Urothelium cell line (cell line): ENCODE data around the gene PARP16.
A peak's percentile ranks its signal among the peaks of the same experiment; 100 is the strongest.

Source experiments
- DNase-seq: peaks from one replicate; pipeline ENCODE4 v3.0.0; 2011; ENCODE audit warnings: low spot score, mixed read lengths
- FAIRE-seq: peaks from 2 replicates; lab custom pipeline; 2011; peaks lifted over from hg19 to GRCh38; lab: Jason Lieb, UNC

The PARP16 gene

DNA sequence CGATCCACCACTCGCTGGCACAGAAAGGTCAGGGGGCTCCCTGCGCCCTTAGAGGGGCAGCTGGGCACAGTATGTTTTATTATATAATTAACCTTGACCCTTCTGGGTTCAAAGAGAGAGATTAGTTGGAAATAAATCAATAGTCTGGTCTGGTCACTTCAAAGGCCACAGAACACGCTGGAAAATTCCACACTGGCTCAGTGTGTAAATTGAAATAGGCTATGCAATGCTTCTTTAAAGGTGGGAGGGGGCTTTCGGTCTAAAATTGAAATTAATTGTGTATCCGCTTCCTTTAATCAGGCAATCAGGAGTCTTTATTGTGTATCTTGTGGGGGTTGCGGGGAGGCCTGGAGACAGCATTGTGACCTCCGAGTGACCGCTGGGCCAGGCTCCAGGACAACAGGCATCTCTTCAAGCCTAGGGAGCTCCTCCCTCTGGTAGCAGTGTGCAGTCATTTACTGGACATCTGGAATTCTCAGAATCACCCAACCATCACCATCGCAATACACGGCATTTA lies 25.8 kb upstream of the PARP16 start:
- no peak for FAIRE-seq
- DNase-seq, result no peak

DNA sequence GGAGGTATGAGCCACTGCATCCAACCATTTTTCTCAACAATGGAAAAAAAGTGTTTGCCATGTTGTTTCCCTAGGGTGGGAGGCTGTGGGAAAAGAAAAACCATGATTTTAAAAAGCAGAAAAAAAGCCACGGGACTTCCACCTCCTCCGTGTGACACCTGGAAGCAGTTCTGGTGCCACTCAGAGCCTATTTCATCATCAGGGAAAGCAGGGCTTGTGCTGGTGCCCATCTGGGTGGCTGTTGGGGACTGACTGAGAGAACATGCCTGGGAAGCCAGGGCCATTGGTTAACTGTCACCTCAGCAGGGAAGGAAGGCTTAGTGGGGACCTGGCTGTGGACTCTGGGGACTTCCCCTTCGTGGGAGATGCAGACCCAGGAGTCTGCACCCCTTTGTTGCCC lies 25.1 kb upstream of the PARP16 start:
- FAIRE-seq (no peak), DNase-seq (peak; percentile 6)

DNA sequence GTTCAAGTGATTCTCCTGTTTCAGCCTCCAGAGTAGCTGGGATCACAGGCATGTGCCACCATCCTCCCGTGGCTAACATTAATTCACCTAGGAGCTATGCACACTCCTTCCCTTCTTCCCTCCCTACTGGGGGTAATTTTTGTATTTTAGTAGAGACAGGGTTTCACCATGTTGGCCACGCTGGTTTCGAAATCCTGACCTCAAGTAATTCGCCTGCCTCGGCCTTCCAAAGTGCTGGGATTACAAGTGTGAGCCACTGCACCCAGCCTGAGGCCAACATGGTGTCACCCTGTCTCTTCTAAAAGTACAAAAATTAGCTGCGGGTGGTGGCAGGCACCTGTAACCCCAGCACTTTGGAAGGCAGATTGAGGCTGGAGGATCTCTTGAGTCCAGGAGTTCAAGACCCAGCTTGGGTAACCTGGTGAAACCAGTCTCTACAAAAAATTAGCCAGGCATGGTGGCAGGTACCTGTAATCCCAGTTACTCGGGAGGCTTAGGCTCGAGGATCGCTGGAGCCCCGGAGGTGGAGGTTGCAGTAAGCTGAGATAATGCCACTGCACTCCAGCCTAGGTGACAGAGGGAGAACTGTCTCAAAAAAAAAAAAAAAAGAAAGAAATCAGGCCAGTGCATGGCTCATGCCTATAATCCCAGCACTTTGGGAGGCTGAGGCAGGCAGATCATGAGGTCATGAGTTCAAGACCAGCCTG lies 23.9 kb upstream of the PARP16 start:
- DNase-seq (no peak), FAIRE-seq (no peak)

DNA sequence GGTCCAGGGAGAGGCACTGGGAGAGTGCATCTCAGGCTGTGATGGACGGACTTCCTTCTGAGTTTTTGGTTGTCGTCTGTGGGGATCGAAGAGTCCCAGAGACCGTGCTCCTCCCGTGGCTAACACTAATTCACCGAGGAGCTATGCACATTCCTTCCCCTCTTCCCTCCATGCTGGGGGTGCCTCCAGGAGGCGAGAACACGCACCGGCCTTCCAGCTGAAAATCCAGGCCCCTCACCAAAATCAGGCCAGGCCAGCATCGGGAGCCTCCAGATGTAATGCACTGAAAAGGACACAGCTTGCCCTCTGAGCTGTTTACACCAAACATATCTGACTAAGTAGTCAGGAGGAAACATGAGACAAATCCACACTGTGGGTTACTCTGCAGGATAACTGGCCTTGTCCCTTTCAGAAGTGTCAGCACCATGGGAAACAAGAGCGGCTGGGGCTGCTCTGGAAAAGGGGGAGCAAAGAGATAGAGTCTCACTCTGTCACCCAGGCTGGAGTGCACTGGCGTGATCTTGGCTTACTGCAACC lies 23.3 kb upstream of the PARP16 start:
- no peak for FAIRE-seq
- DNase-seq, result no peak

DNA sequence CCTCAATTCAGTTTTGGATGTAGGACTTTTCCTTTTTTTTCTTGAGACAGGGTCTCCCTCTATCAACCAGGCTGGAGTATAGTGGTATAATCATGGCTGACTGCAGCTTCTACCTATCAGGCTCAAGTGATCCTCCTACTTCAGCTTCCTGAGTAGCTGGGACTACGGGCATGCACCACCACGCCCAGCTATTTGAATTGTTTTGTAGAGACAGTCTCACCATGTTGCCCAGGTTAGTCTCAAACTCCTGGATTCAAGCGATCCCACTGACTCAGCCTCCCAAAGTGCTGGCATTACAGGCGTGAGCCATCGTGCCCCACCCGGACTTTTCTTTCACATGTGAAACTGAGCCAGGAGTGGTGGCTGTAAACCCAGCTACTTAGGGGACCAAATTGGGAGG lies 21.3 kb upstream of the PARP16 start:
- no peak for DNase-seq
- FAIRE-seq, result no peak

DNA sequence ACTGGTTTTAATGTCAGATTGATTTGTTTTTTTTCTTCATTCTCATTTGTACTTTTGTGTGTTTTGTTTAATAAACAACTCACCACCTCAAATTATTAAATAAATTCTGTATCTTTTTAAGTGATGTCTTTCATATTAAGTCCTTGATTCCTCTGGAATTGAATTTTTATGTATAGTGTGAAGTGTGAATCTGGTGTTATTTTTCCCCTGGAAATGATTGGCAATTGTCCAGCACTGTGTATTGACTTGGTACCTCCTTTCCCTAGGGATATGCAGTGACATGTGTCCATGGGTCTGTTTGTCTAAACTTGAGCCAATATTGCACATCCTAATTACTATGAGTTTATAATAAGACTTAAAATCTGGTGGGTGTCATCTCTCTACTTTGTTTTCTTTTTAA lies 19.9 kb upstream of the PARP16 start:
- FAIRE-seq, result no peak

DNA sequence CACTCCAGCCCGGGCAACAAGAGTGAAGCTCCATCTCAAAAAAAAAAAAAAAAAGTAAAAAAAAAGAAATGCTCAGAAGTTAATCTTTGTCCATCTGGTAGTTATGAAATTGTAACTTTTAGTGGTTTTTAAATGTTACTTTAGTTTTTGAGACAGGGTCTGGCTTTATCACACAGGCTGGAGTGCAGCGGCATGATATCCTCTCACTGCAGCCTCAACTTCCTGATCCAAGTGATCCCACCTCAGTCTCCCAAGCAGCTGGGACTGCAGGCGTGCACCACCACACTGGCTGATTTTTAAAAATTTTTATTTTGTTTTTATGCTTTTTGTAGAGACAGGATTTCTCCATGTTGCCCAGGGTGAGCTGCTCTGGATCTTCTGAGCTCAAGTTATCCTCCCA lies 19.1 kb upstream of the PARP16 start:
- FAIRE-seq, result no peak
- DNase-seq, result no peak

More for the DNA sequence above, 19.9 kb upstream of the PARP16 start:
- DNase-seq, result no peak

DNA sequence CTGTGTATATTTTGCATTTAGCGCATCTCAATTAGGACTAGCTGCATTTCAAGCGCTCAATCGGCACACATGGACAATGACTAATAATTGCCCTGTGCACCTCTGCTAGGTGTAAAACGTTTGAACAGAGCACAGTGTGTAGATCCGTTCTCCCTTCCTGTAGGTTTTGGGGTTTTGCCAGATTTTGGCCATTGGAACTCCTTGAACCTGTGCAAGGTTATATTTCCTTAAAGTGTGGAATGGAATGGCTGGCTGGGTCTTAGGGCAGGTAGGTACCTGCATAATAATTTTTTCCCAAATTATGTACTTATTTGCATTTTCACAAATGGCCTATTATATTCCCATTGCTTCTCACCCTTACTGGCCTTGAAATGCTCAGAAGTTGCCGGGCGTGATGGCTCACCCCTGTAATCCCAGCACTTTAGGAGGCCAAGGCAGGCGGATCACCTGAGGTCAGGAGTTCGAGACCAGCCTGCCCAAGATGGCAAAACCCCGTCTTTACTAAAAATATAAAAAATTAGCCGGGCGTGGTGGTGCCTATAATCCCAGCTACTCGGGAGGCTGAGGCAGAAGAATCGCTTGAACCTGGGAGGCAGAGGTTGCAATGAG lies 18.6 kb upstream of the PARP16 start:
- peak; percentile 62 for DNase-seq
- peak; percentile 69 for FAIRE-seq

DNA sequence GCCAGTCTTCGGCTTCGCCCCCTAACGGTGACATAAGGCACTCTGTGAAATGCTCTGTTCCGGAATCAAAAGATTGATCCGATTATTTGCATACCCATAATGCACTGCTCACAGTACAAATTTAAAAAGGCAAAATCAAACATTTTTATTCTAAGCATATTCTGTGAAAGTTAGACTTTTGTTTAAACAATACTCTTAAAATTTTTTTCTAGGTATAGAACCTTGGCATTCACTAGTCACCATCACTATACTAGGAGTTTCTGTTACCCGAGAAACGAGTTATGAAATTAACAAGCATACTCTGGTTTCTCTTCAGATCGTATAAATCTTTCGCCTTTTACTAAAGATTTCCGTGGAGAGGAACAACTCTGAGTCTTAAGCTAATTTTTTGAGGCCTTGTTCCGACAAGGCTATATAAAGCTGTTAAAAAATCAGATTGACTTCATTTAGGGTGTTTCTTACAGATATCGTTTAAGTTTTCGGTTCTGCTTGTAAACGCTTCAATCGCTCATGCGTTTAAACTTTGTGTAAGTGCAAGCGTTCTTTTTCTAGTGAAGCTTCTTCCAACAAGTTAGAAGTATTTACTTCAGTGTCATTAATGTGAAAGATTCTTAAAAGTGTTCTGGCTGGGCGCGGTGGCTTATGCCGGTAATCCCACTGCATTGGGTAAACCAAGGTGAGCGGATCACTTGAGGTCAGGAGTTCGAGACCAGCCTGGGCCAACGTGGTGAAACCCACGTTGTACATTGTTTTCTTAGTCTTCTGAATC lies 17.9 kb upstream of the PARP16 start, which contains the start of gene RNU5B-1:
TSS of gene RNU5B-1 (plus strand) at position 297 of the 769 bp plus-strand sequence.
- no peak for FAIRE-seq
- DNase-seq, result peak; percentile 91

DNA sequence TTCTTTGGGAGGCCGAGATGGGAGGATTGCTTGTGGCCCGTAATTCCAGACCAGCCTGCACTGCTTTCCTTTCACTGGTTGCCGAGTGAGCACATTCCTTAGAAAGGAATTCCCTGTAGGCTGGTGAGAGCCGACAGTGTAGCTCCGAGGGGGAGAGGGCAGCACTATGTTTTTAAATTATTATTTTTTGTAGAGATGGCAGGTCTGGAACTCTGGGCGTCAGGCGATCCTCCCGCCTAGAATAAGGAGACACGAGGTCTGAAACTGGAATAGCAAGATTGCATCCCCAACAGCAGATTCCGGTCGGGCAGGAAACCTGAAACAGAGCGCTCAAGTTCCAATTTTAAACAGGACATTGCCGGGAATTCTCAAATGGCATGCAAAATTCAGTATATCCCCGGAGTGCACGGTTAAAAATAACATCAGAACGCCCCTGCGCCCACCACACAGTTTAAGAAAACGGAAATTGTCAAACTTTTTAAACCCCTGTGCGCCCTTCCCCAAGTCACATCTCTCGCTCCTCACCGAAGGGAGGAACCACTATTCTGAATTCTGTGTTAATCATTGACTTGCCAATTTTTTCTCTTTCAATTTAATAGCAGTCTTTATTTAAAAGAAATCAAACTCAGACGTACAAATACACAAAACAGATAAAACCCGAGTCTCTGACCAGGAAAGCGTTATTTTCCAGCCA lies 17.2 kb upstream of the PARP16 start:
- FAIRE-seq (no peak), DNase-seq (peak; percentile 72)

DNA sequence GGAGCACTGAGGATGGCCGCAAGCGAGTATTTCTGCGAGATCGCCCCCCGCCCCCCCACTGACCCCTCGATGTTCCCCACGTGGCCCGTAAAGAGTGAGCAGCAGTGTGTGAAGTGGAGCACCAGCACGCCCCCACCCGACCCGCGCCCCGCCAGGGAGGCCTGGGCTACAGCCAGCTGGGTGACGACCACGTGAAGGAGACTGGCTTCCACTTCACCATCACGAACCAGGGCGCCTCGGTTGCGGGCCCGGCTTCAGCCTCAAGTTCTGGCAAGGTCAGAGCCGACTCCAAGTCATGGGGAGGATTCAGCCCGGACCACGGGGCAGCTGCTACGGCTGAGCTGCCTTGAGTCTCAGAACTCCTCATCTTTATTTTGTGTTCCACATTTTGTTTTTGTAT lies 15.4 kb upstream of the PARP16 start:
- FAIRE-seq, result no peak
- DNase-seq, result no peak

DNA sequence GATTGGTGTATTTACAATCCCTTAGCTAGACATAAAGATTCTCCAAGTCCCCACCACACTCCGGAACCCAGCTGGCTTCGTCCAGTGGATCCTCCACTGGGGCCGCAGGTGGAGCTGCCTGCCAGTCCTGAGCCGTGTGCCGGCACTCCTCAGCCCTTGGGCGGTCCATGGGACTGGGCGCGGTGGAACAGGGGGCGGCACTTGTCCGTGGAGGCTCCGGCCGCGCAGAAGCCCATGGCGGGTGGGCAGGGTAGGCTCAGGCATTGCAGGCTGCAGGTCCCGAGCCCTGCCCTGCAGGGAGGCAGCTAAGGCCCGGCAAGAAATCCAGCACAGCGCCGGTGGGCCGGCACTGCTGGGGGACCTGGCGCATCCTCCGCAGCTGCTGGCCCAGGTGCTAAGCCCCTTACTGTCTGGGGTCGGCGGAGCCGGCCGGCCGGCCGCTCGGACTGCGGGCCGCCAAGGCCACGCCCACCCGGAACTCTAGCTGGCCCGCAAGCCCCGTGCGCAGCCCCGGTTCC lies 14.3 kb upstream of the PARP16 start:
- DNase-seq (no peak), FAIRE-seq (no peak)

DNA sequence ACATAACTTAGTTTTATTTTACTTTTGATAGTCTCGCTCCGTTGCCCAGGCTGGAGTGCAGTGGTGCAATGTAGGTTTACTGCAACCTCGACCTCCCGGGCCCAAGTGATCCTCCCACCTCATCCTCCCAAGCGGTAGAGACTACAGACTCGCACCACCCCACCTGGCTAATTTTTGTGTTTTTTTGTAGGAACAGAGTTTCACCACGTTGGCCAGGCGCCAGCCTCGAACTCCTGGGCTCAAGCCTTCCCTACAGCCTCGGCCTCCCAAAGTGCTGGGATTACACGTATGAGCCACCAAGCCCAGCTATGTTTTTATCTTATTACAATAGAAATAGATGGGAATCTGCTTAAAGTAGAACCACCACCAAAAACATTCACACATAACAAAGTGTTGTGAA lies 12.0 kb upstream of the PARP16 start:
- DNase-seq, result no peak
- FAIRE-seq, result no peak

DNA sequence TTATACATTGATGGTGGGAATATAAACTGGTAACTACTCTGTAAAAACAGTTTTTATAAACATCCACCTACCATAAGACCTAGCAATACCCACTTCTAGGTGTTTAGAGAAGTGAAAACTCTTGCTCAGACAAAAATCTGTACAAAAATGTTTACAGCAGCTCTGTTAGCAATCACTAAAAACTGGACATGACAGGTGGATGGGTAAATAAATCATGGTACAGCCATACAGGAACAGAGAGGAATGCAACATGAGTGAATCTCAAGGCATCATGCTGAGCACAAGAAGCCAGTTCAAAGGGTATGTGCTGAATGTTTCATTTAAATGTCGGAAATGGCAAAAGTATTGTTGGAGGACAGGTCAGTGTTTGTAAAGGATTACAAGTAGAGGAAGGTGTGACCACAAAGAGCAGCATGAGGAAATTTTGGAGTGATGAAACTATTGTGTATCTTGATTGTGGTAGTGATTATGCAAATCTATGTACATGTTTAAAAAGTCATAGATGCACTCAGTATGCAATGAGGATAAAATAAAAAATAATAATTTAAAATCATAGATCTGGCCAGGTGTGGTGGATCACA lies 6.3 kb upstream of the PARP16 start:
- DNase-seq (no peak), FAIRE-seq (no peak)

DNA sequence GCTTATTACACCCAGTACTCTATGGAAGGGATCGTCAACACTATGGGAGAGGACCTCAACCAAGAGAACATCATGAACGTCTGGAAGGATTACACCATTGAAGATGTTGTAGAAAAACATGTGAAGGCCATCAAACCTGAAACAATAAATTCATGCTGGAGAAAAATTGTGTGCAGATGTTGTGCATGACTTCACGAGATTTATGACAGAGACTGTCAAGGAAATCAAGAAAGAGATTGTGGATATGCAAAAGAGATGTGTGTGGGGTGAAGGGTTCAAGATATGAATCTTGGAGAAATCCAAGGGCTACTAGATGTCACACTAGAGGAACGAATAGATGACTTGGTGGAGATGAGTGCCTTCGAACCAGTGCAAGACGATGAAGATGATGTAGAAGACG lies 3.5 kb upstream of the PARP16 start:
- DNase-seq (no peak), FAIRE-seq (no peak)

DNA sequence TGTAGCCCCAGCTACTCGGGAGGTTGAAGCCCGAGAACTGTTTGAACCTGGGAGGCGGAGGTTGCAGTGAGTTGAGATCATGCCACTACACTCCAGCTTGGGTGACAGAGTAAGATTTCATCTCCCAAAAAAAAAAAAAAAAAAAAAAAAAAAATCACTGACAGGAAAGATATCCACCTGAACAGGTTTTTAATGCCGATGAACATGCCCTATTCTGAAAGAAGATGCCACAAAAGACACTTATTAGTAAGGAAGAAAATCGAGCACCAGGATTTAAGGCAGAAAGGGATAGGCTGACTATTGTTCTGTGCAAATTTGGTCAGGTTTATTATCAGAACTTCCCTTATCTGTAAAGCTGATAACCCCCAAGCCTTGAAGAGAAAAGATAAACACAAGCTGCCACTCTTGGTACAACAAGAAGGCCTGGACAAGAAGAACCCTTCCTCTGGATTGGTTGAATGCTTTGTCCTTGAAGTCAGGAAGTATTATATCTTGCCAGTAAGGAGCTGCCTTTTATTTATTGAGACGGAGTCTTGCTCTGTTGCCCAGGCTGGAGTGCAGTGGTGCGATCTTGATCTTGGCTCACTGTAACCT lies 2.7 kb upstream of the PARP16 start:
- no peak for FAIRE-seq
- no peak for DNase-seq

DNA sequence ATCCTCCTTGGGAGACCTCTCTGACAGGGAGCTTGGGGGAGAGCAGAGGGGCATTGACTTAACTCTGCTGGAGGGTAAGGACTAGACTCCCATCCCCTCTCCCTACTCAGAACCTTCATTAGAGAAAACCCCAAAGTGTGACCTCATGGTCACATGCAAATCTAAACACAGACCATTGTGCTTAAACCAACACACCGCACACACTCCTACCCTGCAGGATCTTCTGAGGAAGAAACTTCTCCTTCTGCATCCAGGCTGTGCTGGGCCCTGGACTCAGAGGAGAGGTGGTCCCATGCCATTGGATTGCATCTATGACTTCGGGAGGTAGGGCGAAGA lies 805 bp upstream of the PARP16 start:
- FAIRE-seq, result no peak
- no peak for DNase-seq

DNA sequence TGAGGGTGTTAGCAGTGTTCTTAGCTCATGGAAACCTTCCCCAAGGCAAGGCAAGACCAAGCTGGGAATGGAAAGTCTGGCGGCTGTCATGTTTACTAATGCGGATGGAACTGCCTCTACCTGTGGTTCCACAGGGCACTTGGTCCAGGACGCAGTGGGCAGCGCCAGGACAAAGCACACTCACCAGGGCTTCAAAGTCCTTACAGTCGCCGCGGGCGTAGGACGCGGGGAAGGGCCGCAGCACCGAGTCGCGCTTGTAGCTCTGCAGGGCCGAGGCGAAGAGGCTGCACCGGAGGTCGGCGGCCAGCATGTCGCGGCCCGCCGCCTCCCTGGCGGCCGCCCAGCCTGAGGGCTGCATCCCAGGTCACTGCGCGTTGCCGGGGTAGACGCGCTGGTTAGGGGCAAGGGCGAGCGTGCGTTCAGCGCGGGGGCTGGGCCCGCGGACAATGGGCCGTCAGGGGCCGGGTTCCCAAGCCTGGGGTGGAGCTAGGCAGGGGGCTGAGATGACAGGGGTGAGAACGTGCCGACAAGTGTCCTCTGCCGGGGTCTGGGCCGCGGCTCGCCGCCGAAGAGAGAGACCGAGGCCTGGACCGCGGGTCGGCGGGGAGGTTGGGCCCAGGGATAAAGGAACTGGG lies 497 bp downstream of the PARP16 start:
- no peak for FAIRE-seq
- DNase-seq, result peak; percentile 66

DNA sequence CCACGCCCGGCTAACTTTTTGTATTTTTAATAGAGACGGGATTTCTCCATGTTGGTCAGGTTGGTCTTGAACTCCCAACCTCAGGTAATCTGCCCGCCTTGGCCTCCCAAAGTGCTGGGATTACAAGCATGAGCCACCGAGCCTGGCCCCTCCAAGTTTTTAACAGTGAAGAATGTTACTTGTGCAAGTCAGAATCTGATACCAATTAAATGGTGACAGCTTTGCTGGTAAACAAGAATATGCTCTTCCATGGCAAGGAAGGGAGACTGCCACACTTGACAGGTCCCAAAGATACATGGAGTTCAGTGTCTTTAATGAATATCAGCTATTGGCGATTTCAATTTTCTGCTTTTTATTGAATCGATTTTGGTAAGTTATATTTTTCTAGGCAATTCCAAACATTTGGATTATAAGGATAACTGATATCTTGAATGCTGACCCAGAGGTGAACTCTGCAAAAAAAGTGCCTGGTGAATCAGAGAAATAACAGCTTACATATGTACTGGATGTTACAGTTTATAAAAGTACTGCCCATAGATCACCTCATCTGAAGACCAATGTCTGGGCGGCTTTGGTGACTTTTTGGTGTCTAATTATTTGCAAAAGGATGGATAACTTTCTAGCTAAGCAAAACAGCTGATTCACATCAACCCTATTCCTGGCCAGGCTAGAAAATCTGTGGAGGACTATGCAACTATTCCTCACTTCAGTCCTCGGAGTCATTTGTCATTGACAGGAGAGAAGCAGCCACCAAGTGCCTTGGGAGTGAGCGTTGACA lies 1.2 kb downstream of the PARP16 start:
- DNase-seq, result no peak
- FAIRE-seq, result no peak
